B cell (primary cell): Measurements from ENCODE around the gene ZNF689. TPM values are rescaled to one million over a fixed set of nuclear protein-coding genes. Genes with fewer than 3 reads are reported as not detected.

Experiments used
- ATAC-seq: fragments of 200-7000 bp; cut with Tn5 transposase; one replicate; pipeline ENCODE4 v1.10.0; 2021; ENCODE audit warnings: low read depth, mild to moderate bottlenecking, moderate number of reproducible peaks, moderate library complexity
- CTCF ChIA-PET: fragments of 350-600 bp; sonication (Branson Sonifier 250); formaldehyde crosslinking; loops from one replicate; lab custom pipeline; 2021; ENCODE audit warnings: antibody characterized with exemption, inconsistent platforms; lab: Charles Lee
- POLR2A ChIA-PET: fragments of 350-600 bp; sonication (Branson Sonifier 250); formaldehyde crosslinking; loops from one replicate; lab custom pipeline; 2021; ENCODE audit warnings: antibody characterized with exemption; lab: Charles Lee
- DNase-seq: peaks from one replicate; pipeline ENCODE4 v3.0.0; 2013
- H2AFZ ChIP-seq: 2 replicates; pipeline ENCODE4 v1.6.1; 2012; ENCODE audit warnings: mild to moderate bottlenecking, low read depth, low read length; ENCODE audit not compliant: insufficient read depth, poor library complexity, severe bottlenecking
- H3K27ac ChIP-seq, 2 donors: 1 replicate in 1 of 2; 2 replicates in 1 of 2; pipeline ENCODE4 v1.5.1; 2012 to 2013; ENCODE audit warnings: low read length in 2 of 2, mild to moderate bottlenecking in 2 of 2, moderate library complexity in 1 of 2
- H3K27me3 ChIP-seq, 4 experiments: fragments of 200-600 bp in 1 of 4; sonication (generic) in 1 of 4; replicated peaks in 1 of 4; 1 replicate in 2 of 4; 2 replicates in 2 of 4; pipeline versions ENCODE4 v1.6.1 to v1.7.0; 2013 to 2016; ENCODE audit warnings: low read length in 3 of 4, mild to moderate bottlenecking in 2 of 4, mixed read lengths in 1 of 4, moderate library complexity in 1 of 4; ENCODE audit not compliant: insufficient read depth in 4 of 4, control insufficient read depth in 3 of 4; ENCODE audit errors: control extremely low read depth in 1 of 4
- H3K36me3 ChIP-seq, 2 experiments: replicated peaks in 1 of 2; 1 replicate in 1 of 2; 2 replicates in 1 of 2; pipeline versions ENCODE4 v1.6.1 to v1.7.1; 2013; ENCODE audit warnings: low read length in 1 of 2; ENCODE audit not compliant: insufficient read depth in 2 of 2, control insufficient read depth in 1 of 2; ENCODE audit errors: control extremely low read depth in 1 of 2, extremely low read depth in 1 of 2
- H3K4me1 ChIP-seq, 2 donors: fragments of 200-600 bp in 1 of 2; sonication (generic) in 1 of 2; 1 replicate in 1 of 2; 2 replicates in 1 of 2; pipeline versions ENCODE4 v1.5.1 to v1.6.1; 2013 to 2017; ENCODE audit warnings: low read length in 2 of 2; ENCODE audit not compliant: control insufficient read depth in 2 of 2, insufficient read depth in 2 of 2
- H3K4me2 ChIP-seq: replicated peaks from 2 replicates; pipeline ENCODE3; 2012; ENCODE audit warnings: mild to moderate bottlenecking, low read depth, low read length; ENCODE audit not compliant: poor library complexity, severe bottlenecking
- H3K4me3 ChIP-seq, 5 experiments: fragments of 200-600 bp in 1 of 5; sonication (generic) in 1 of 5; 1 replicate in 3 of 5; 2 replicates in 2 of 5; pipeline versions ENCODE4 v1.5.1 to v1.7.0; 2011 to 2016; ENCODE audit warnings: low read length in 4 of 5, mild to moderate bottlenecking in 4 of 5, low read depth in 2 of 5, control low read depth in 1 of 5, moderate library complexity in 1 of 5; ENCODE audit not compliant: insufficient read depth in 1 of 5; ENCODE audit errors: control extremely low read depth in 1 of 5, extremely low read depth in 1 of 5
- H3K79me2 ChIP-seq: fragments of 200-600 bp; sonication (generic); one replicate; pipeline ENCODE4 v1.6.0; 2016; ENCODE audit warnings: low read length; ENCODE audit not compliant: control insufficient read depth, insufficient read depth
- H3K9ac ChIP-seq: fragments of 200-600 bp; sonication (generic); 2 replicates; pipeline ENCODE4 v1.6.1; 2017; ENCODE audit warnings: mild to moderate bottlenecking, low read length, moderate library complexity
- H3K9me3 ChIP-seq, 3 donors: one replicate each; pipeline versions ENCODE4 v1.6.1 to v1.7.1; 2013; ENCODE audit warnings: low read length in 2 of 3; ENCODE audit not compliant: control insufficient read depth in 2 of 3, insufficient read depth in 1 of 3; ENCODE audit errors: control extremely low read depth in 1 of 3
- H4K20me1 ChIP-seq: 2 replicates; pipeline ENCODE4 v1.6.0; 2012; ENCODE audit warnings: mild to moderate bottlenecking, low read length; ENCODE audit not compliant: insufficient read depth, control insufficient read depth, poor library complexity, severe bottlenecking
- H3K27ac Mint-ChIP-seq: one replicate; pipeline ENCODE4 v1.8.0; 2021; ENCODE audit warnings: mixed read lengths
- H3K27me3 Mint-ChIP-seq: one replicate; pipeline ENCODE4 v1.8.0; 2021; ENCODE audit warnings: mixed read lengths
- H3K4me1 Mint-ChIP-seq: one replicate; pipeline ENCODE4 v1.8.0; 2021; ENCODE audit warnings: mixed read lengths
- H3K4me3 Mint-ChIP-seq: one replicate; pipeline ENCODE4 v1.8.0; 2021; ENCODE audit warnings: mixed read lengths
- H3K9me3 Mint-ChIP-seq: one replicate; pipeline ENCODE4 v1.8.0; 2022; ENCODE audit warnings: mixed read lengths; ENCODE audit not compliant: insufficient read depth
- EZH2 ChIP-seq: IDR thresholded peaks from 2 replicates; pipeline ENCODE4 v1.6.1; 2012; ENCODE audit warnings: borderline replicate concordance, low read depth, mild to moderate bottlenecking, moderate library complexity, low read length; ENCODE audit not compliant: insufficient read depth, poor library complexity, severe bottlenecking
- WGBS: methylation state at CpG from one replicate; pipeline ENCODE4 v1.1.5; 2013; ENCODE audit warnings: missing lambda C conversion rate; ENCODE audit not compliant: insufficient coverage; 5-methylcytosine and 5-hydroxymethylcytosine counted together
- intact Hi-C: fragments of 100-400 bp; cut with micrococcal nuclease; formaldehyde crosslinking; loops from one replicate; pipeline ENCODE4 v1.10.0; 2022
- polyA plus RNA-seq: library from polyadenylated mRNA; depleted of rRNA; stranded (reverse); fragments of >200 nt; gene quantifications from 2 replicates; pipeline ENCODE4 v1.2.3, GENCODE V29; 2012
- total RNA-seq, 2 donors: library from RNA; stranded (reverse); fragments of 120-200 nt in 1 of 2; gene quantifications; 1 replicate in 1 of 2; 2 replicates in 1 of 2; pipeline versions ENCODE4 v1.2.3 to v1.2.4, GENCODE V29; 2013 to 2022
- TF ChIP-seq, protein P1 (sequence below): fragments of 200-600 bp; IDR thresholded peaks from one replicate; pipeline ENCODE4 v1.8.0; 2022; ENCODE audit warnings: antibody characterized with exemption, mild to moderate bottlenecking

The ZNF689 gene
- total and polyA plus RNA-seq, 2 donors (not counting 1 experiment from before 2014, with no cell fraction given): 8.1 to 12.4 TPM

DNA sequence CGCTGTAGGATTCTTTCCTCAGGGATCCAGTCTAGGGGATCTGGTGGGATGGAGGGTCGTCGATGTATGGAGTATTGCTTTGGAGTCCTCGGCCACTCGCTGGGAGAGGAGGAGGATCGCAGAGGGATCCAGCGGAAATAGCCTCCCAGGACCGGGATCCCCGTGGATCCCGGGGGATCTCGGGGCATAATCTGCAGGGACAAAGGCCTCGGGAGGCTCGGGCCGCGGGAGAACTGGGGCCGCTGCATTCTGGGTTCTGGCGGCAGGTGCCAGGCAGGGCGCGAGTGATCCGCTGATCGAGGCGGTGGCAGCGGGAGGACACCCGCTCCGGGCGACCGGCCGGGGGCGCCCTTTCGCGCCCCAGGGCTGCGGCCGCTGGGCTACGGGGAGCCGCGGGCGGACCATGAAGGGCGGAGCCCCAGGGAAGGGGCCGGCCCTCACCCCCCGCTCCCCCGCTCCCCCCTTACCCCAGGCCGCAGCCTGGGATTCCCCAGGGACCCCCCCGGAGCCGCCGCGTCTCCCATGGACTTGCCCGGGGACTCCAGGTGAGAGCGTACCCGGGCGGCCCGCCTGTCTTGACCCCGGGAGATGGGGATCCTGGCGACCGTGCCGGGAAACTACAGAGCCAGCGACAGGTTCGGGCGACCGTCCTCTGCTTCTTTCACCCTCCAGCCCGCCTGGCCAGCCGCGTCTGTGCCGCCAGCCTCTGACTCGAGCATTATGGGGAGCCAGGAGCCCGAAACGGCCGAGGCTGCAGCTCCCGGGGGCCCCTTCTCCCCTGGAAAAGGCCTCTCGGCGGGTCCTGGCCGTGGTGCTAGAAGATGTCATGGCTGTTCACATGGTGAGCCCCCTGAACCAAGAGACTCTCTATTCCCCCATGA lies 41.2 kb upstream of the ZNF689 start:
- Histone ChIP-seq H3K4me2 (peak overlapping the region; percentile 100), H3K79me2 (no peaks in the 10 kb centered on the region), H3K27me3 (no peaks in the 10 kb centered on the region), H3K9ac (peak overlapping the region; percentile 99), H3K4me1 (peaks cover 9 to 21% of the 10 kb centered on the region in 2 donors), H3K36me3 (peaks cover 0 to 41% of the 10 kb centered on the region in 2 experiments), H4K20me1 (no peaks in the 10 kb centered on the region), H3K4me3 (peak overlapping the region; percentile 62 to 100 (median 93)), H3K27ac (peak overlapping the region; percentile 97 to 98), H2AFZ (peak overlapping the region; percentile 99), H3K9me3 (peaks cover 0 to 8% (median 0%) of the 10 kb centered on the region in 3 donors)
- Mint-ChIP-seq H3K27me3 (no peaks in the 10 kb centered on the region), H3K27ac (peak overlapping the region; percentile 96), H3K4me3 (peak overlapping the region; percentile 91), H3K4me1 (peaks cover 20% of the 10 kb centered on the region), H3K9me3 (no peaks in the 10 kb centered on the region)
- TF ChIP-seq EZH2: no peak
- TF ChIP-seq, protein P1, sequence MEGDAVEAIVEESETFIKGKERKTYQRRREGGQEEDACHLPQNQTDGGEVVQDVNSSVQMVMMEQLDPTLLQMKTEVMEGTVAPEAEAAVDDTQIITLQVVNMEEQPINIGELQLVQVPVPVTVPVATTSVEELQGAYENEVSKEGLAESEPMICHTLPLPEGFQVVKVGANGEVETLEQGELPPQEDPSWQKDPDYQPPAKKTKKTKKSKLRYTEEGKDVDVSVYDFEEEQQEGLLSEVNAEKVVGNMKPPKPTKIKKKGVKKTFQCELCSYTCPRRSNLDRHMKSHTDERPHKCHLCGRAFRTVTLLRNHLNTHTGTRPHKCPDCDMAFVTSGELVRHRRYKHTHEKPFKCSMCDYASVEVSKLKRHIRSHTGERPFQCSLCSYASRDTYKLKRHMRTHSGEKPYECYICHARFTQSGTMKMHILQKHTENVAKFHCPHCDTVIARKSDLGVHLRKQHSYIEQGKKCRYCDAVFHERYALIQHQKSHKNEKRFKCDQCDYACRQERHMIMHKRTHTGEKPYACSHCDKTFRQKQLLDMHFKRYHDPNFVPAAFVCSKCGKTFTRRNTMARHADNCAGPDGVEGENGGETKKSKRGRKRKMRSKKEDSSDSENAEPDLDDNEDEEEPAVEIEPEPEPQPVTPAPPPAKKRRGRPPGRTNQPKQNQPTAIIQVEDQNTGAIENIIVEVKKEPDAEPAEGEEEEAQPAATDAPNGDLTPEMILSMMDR: peak; percentile 85
- ChIA-PET POLR2A (interaction anchor here (0.9 to 2.8 kb wide), 11 partner anchors 8 to 234 kb away, joined by 3 to 37 read pairs (median 8); partner anchors contain the start of genes DCTPP1, FBRS, ZNF688 and ZNF747), CTCF (interaction anchor here (0.9 to 3.6 kb wide), 9 partner anchors 9 to 116 kb away, joined by 3 to 33 read pairs (median 6); partner anchors contain the start of genes FBRS, ZNF688 and ZNF747)
- WGBS: under 1% methylated on average over 54 of the region's 71 CpGs
- DNase-seq (peak; percentile 88), ATAC-seq (peak; percentile 60)
- intact Hi-C loops: loop anchor here (1.0 kb wide), 4 partner anchors 8 to 79 kb away; no protein-coding TSS in a partner anchor
